Embryonic facial prominence (tissue), 1 donor: ENCODE data around the gene IGFL3.
"Not testable (repeated sequence)": the region's sequence is repeated elsewhere in the genome, so short reads cannot be mapped to it uniquely, and the experiment has no call there.

Experiments used
- DNase-seq: peaks from one replicate; pipeline ENCODE4 v3.0.0-alpha.2; 2016; ENCODE audit errors: extremely low spot score

The IGFL3 gene

GRCh38 chr19:46125447-46125846 lies 959 bp upstream of the IGFL3 start:
- DNase-seq = no peak

- DNase-seq = no peak
These were observed 6.4 kb downstream of the IGFL3 start for GRCh38 chr19:46118136-46118535.

GRCh38 chr19:46116121-46116520 lies 8.4 kb downstream of the IGFL3 start:
- DNase-seq = no peak

- no peak for DNase-seq
These were observed 8.9 kb downstream of the IGFL3 start for GRCh38 chr19:46115396-46116106.

GRCh38 chr19:46113726-46114125 lies 10.8 kb downstream of the IGFL3 start:
- DNase-seq = no peak

- DNase-seq = no peak
These were observed 12.0 kb downstream of the IGFL3 start for GRCh38 chr19:46112527-46112926.

- no peak for DNase-seq
These were observed 13.1 kb downstream of the IGFL3 start for GRCh38 chr19:46111376-46111775.

GRCh38 chr19:46109876-46110275 lies 14.6 kb downstream of the IGFL3 start:
- no peak for DNase-seq

GRCh38 chr19:46107371-46107770 lies 17.1 kb downstream of the IGFL3 start:
- no peak for DNase-seq

GRCh38 chr19:46102333-46102732 lies 22.2 kb downstream of the IGFL3 start:
- DNase-seq = not testable (repeated sequence)

GRCh38 chr19:46101293-46101692 lies 23.2 kb downstream of the IGFL3 start:
- no peak for DNase-seq

- no peak for DNase-seq
These were observed 24.1 kb downstream of the IGFL3 start for GRCh38 chr19:46100344-46100743.

GRCh38 chr19:46090444-46090843 lies 34.0 kb downstream of the IGFL3 start:
- DNase-seq = no peak

- DNase-seq = no peak
These were observed 35.1 kb downstream of the IGFL3 start for GRCh38 chr19:46089432-46089831.

- no peak for DNase-seq
These were observed 36.4 kb downstream of the IGFL3 start for GRCh38 chr19:46088101-46088500.

- no peak for DNase-seq
These were observed 38.6 kb downstream of the IGFL3 start for GRCh38 chr19:46085888-46086287.

- DNase-seq = no peak
These were observed 41.8 kb downstream of the IGFL3 start for GRCh38 chr19:46082728-46083050.

GRCh38 chr19:46081928-46082727 lies 42.4 kb downstream of the IGFL3 start:
- no peak for DNase-seq

GRCh38 chr19:46080561-46080960 lies 43.9 kb downstream of the IGFL3 start:
- no peak for DNase-seq

- DNase-seq = no peak
These were observed 44.9 kb downstream of the IGFL3 start for GRCh38 chr19:46079576-46079975.

GRCh38 chr19:46078573-46079332 lies 45.7 kb downstream of the IGFL3 start:
- DNase-seq = peak; percentile 26

GRCh38 chr19:46077815-46078167 lies 46.7 kb downstream of the IGFL3 start:
- no peak for DNase-seq
